H1 (cell line): ENCODE results near the gene RHBDF1. TPM values are rescaled to one million over a fixed set of nuclear protein-coding genes. Genes with fewer than 3 reads are reported as not detected.
"Not testable (repeated sequence)": the region's sequence is repeated elsewhere in the genome, so short reads cannot be mapped to it uniquely, and the experiment has no call there.

ENCODE experiments used
- CTCF ChIA-PET: fragments of 300-600 bp; sonication (Branson Sonifier 250); formaldehyde crosslinking; loops from one replicate; lab custom pipeline; 2021; ENCODE audit not compliant: partially characterized antibody; lab: Charles Lee
- POLR2A ChIA-PET: fragments of 300-600 bp; sonication (Branson Sonifier 250); formaldehyde crosslinking; loops from one replicate; lab custom pipeline; 2021; ENCODE audit warnings: inconsistent platforms; ENCODE audit not compliant: partially characterized antibody; lab: Charles Lee
- DNase-seq, 2 experiments: peaks; one replicate each; pipeline versions ENCODE4 v3.0.0 to v3.0.0-alpha.2; 2010 to 2022; ENCODE audit warnings: low spot score in 2 of 2, low read depth in 1 of 2, mixed read lengths in 1 of 2
- FAIRE-seq: peaks from 2 replicates; lab custom pipeline; 2011; peaks lifted over from hg19 to GRCh38; lab: Jason Lieb, UNC
- H2AFZ ChIP-seq: 2 replicates; pipeline ENCODE4 v1.8.1; 2012; ENCODE audit warnings: low read length, inconsistent platforms
- H2AK5ac ChIP-seq: 2 replicates; pipeline ENCODE4 v1.6.1; 2013; ENCODE audit warnings: low read depth, low read length
- H2BK120ac ChIP-seq: replicated peaks from 2 replicates; pipeline ENCODE3; 2013; ENCODE audit warnings: low read depth, low read length, inconsistent platforms
- H2BK12ac ChIP-seq: 2 replicates; pipeline ENCODE4 v1.6.1; 2013; ENCODE audit warnings: low read depth, low read length
- H2BK15ac ChIP-seq: 2 replicates; pipeline ENCODE4 v1.6.1; 2013; ENCODE audit warnings: low read length
- H2BK20ac ChIP-seq: 2 replicates; pipeline ENCODE4 v1.6.1; 2013; ENCODE audit warnings: low read length
- H2BK5ac ChIP-seq: 2 replicates; pipeline ENCODE4 v1.6.1; 2013; ENCODE audit warnings: low read depth, low read length
- H3K14ac ChIP-seq: 2 replicates; pipeline ENCODE4 v1.6.1; 2013; ENCODE audit warnings: inconsistent platforms; ENCODE audit not compliant: insufficient read length
- H3K18ac ChIP-seq: 2 replicates; pipeline ENCODE4 v1.6.1; 2013; ENCODE audit warnings: low read length; ENCODE audit errors: extremely low read depth
- H3K23ac ChIP-seq: 2 replicates; pipeline ENCODE4 v1.6.1; 2013; ENCODE audit warnings: inconsistent platforms; ENCODE audit not compliant: insufficient read length
- H3K23me2 ChIP-seq: 2 replicates; pipeline ENCODE4 v1.6.1; 2013; ENCODE audit warnings: low read depth, low read length
- H3K27ac ChIP-seq: 2 replicates; pipeline ENCODE4 v1.6.1; 2011; ENCODE audit warnings: low read depth, low read length, inconsistent platforms
- H3K27me3 ChIP-seq, 4 experiments: replicated peaks in 1 of 4; 1 replicate in 1 of 4; 2 replicates in 3 of 4; pipeline versions ENCODE4 v1.6.1 to v1.8.1; 2011 to 2013; ENCODE audit warnings: low read length in 3 of 4, mild to moderate bottlenecking in 3 of 4, inconsistent platforms in 2 of 4, mixed read lengths in 2 of 4, moderate library complexity in 1 of 4; ENCODE audit not compliant: control insufficient read depth in 3 of 4, insufficient read depth in 3 of 4; ENCODE audit errors: extremely low read depth in 1 of 4
- H3K36me3 ChIP-seq, 4 experiments: 2 replicates each; pipeline versions ENCODE4 v1.6.1 to v1.8.1; 2011 to 2013; ENCODE audit warnings: mild to moderate bottlenecking in 4 of 4, low read length in 3 of 4, moderate library complexity in 2 of 4, control low read depth in 1 of 4, inconsistent platforms in 1 of 4; ENCODE audit not compliant: insufficient read depth in 4 of 4, control insufficient read depth in 2 of 4
- H3K4ac ChIP-seq: replicated peaks from 2 replicates; pipeline ENCODE3; 2013; ENCODE audit warnings: low read length, low read depth, mixed read lengths, inconsistent platforms; ENCODE audit not compliant: insufficient read length
- H3K4me1 ChIP-seq, 4 experiments: replicated peaks in 1 of 4; 1 replicate in 1 of 4; 2 replicates in 3 of 4; pipeline versions ENCODE4 v1.6.1 to v1.8.1; 2011 to 2013; ENCODE audit warnings: low read length in 3 of 4, inconsistent platforms in 2 of 4, mixed read lengths in 1 of 4; ENCODE audit not compliant: insufficient read depth in 4 of 4, control insufficient read depth in 3 of 4
- H3K4me2 ChIP-seq, 2 experiments: 2 replicates each; pipeline versions ENCODE4 v1.6.1 to v1.8.1; 2011 to 2013; ENCODE audit warnings: low read depth in 2 of 2, low read length in 2 of 2, control low read depth in 1 of 2, inconsistent platforms in 1 of 2, mild to moderate bottlenecking in 1 of 2; ENCODE audit not compliant: insufficient read depth in 1 of 2
- H3K4me3 ChIP-seq, 4 experiments: fragments of 200-600, 300-600 bp in 1 of 4; sonication (generic), shearing (Covaris generic), sonication (Bioruptor Twin) in 1 of 4; 2 replicates each; pipeline versions ENCODE4 v1.5.1 to v1.8.1; 2011 to 2016; ENCODE audit warnings: low read length in 4 of 4, low read depth in 3 of 4, control low read depth in 2 of 4, inconsistent platforms in 2 of 4, mild to moderate bottlenecking in 2 of 4, mixed read lengths in 1 of 4, moderate library complexity in 1 of 4; ENCODE audit not compliant: insufficient read depth in 2 of 4; ENCODE audit errors: extremely low read depth in 1 of 4
- H3K56ac ChIP-seq: replicated peaks from 2 replicates; pipeline ENCODE3; 2013; ENCODE audit warnings: low read depth, mild to moderate bottlenecking, mixed read lengths, low read length, inconsistent platforms; ENCODE audit not compliant: insufficient read length
- H3K79me1 ChIP-seq: 2 replicates; pipeline ENCODE4 v1.6.1; 2013; ENCODE audit warnings: low read depth, low read length, control low read depth
- H3K79me2 ChIP-seq, 2 experiments: 2 replicates each; pipeline versions ENCODE4 v1.6.1 to v1.8.1; 2012 to 2013; ENCODE audit warnings: low read length in 2 of 2, mild to moderate bottlenecking in 2 of 2, inconsistent platforms in 1 of 2; ENCODE audit not compliant: insufficient read depth in 2 of 2, control insufficient read depth in 1 of 2
- H3K9ac ChIP-seq, 4 experiments: replicated peaks in 1 of 4; 1 replicate in 1 of 4; 2 replicates in 3 of 4; pipeline versions ENCODE4 v1.6.1 to v1.8.1; 2011 to 2013; ENCODE audit warnings: low read depth in 3 of 4, low read length in 3 of 4, control low read depth in 2 of 4, mild to moderate bottlenecking in 2 of 4, moderate library complexity in 2 of 4, inconsistent platforms in 1 of 4; ENCODE audit errors: extremely low read depth in 1 of 4
- H3K9me3 ChIP-seq, 2 experiments: 2 replicates each; pipeline versions ENCODE4 v1.6.1 to v1.8.1; 2012 to 2013; ENCODE audit warnings: mild to moderate bottlenecking in 2 of 2, moderate library complexity in 2 of 2, control low read depth in 1 of 2, inconsistent platforms in 1 of 2, low read depth in 1 of 2, low read length in 1 of 2, mixed read lengths in 1 of 2; ENCODE audit not compliant: insufficient read depth in 2 of 2
- H4K20me1 ChIP-seq, 2 experiments: replicated peaks in 1 of 2; 2 replicates each; pipeline versions ENCODE3 to v1.8.1; 2011 to 2013; ENCODE audit warnings: inconsistent platforms in 2 of 2, low read length in 2 of 2, mild to moderate bottlenecking in 1 of 2; ENCODE audit not compliant: insufficient read depth in 2 of 2, control insufficient read depth in 1 of 2
- H4K5ac ChIP-seq: 2 replicates; pipeline ENCODE4 v1.6.1; 2013; ENCODE audit warnings: low read length, low read depth, mixed read lengths, inconsistent platforms; ENCODE audit not compliant: insufficient read length
- H4K8ac ChIP-seq: 2 replicates; pipeline ENCODE4 v1.8.0; 2013; ENCODE audit warnings: mild to moderate bottlenecking, moderate library complexity, low read length, inconsistent platforms; ENCODE audit not compliant: insufficient read depth; ENCODE audit errors: extremely low read depth
- H4K91ac ChIP-seq: replicated peaks from 2 replicates; pipeline ENCODE3; 2013; ENCODE audit warnings: low read length, mixed read lengths, inconsistent platforms; ENCODE audit not compliant: insufficient read length
- WGBS, 2 experiments: shearing (Covaris generic) in 1 of 2; methylation state at CpG; one replicate each; pipeline versions ENCODE4 v1.1.6 to v1.1.7; 2013 to 2015; ENCODE audit warnings: low lambda C conversion rate in 2 of 2, mixed read lengths in 2 of 2, inconsistent platforms in 1 of 2, low coverage in 1 of 2, missing lambda C conversion rate in 1 of 2; ENCODE audit not compliant: insufficient replicate concordance in 2 of 2, insufficient coverage in 1 of 2, insufficient read length in 1 of 2; ENCODE audit errors: extremely low coverage in 1 of 2, missing lambda C conversion rate in 1 of 2; 5-methylcytosine and 5-hydroxymethylcytosine counted together
- polyA plus RNA-seq, 7 experiments: library from polyadenylated mRNA; depleted of rRNA in 3 of 7; stranded (reverse) in 5 of 7; unstranded in 2 of 7; fragments of >200 nt in 5 of 7; fragments of 200-250 nt in 2 of 7; gene quantifications; 1 replicate in 5 of 7; 2 replicates in 1 of 7; 4 replicates in 1 of 7; pipeline versions ENCODE4 v1.2.1 to v1.2.3, GENCODE V29; 2011 to 2013; ENCODE audit warnings: missing spikeins in 2 of 7, mixed read lengths in 2 of 7
- total RNA-seq: library from RNA; stranded (reverse); fragmentation: NEBNext Ultra II Directional; extraction: Animal tissue kit (Norgen Biotek cat#: 25700); gene quantifications from 2 replicates; pipeline ENCODE4 v1.2.1, GENCODE V29; 2021

Gene RHBDF1
- total and polyA plus RNA-seq, 2 of the 8 experiments (the other 6 are each of a cell fraction or from before 2014, with no cell fraction given): 37.4 to 51.6 TPM

- not testable (repeated sequence) for H3K9me3 ChIP-seq, H4K91ac ChIP-seq, H4K5ac ChIP-seq, DNase-seq, H2BK20ac ChIP-seq, H4K8ac ChIP-seq, H3K56ac ChIP-seq, H3K4me3 ChIP-seq, H2BK5ac ChIP-seq, H3K9ac ChIP-seq, FAIRE-seq, H2BK12ac ChIP-seq, H3K79me1 ChIP-seq, H2AK5ac ChIP-seq, H3K79me2 ChIP-seq, H3K4ac ChIP-seq, H3K23me2 ChIP-seq, H2BK120ac ChIP-seq, H3K4me2 ChIP-seq, H3K14ac ChIP-seq, H3K27me3 ChIP-seq, H3K23ac ChIP-seq, H2AFZ ChIP-seq, H3K27ac ChIP-seq, H3K18ac ChIP-seq, H2BK15ac ChIP-seq, H3K4me1 ChIP-seq
- ChIA-PET POLR2A (interaction anchor here (1.0 to 1.5 kb wide), 6 partner anchors 13 to 56 kb away, joined by 3 to 5 read pairs (median 4); partner anchors contain the start of gene MPG), CTCF (interaction anchor here (1.4 kb wide), 1 partner anchor 31 kb away, joined by 4 read pairs; no protein-coding TSS in a partner anchor)
- 92% methylated on average over 11 of the region's 11 CpGs; no CpG with 5 or more reads in 1 of the 2 experiments for WGBS, 2 experiments
- Histone ChIP-seq H4K20me1 (peaks cover 0 to 18% of the 10 kb centered on the region in 2 experiments), H3K36me3 (peaks cover 7 to 26% (median 20%) of the 10 kb centered on the region in 4 experiments; a peak in 7 of 8 replicates)
Observed at GRCh38 chr16:38206-38605, 34.2 kb downstream of the RHBDF1 start.
